T-cell (primary cell): ENCODE measurements around the gene RAPGEF3. TPM values are rescaled to one million over a fixed set of nuclear protein-coding genes. Genes with fewer than 3 reads are reported as not detected.

Source experiments
- ATAC-seq, 4 experiments: fragments of 200-7000 bp in 3 of 4; fragments of 150-1000 bp in 1 of 4; cut with Tn5 transposase; replicated peaks in 1 of 4; 1 replicate in 3 of 4; 2 replicates in 1 of 4; pipeline ENCODE4 v1.10.0; 2021; ENCODE audit warnings: moderate library complexity in 3 of 4, mild to moderate bottlenecking in 2 of 4, moderate number of reproducible peaks in 1 of 4
- CTCF ChIA-PET, 2 donors: fragments of 300-600 bp; sonication (Branson Sonifier 250); formaldehyde crosslinking; loops; one replicate each; lab custom pipeline; 2022; ENCODE audit warnings: antibody characterized with exemption in 2 of 2; lab: Charles Lee
- POLR2A ChIA-PET, 2 donors: fragments of 300-600 bp; sonication (Branson Sonifier 250); formaldehyde crosslinking; loops; one replicate each; lab custom pipeline; 2022; ENCODE audit warnings: antibody characterized with exemption in 2 of 2; lab: Charles Lee
- DNase-seq, 35 experiments: peaks; one replicate each; pipeline versions ENCODE4 v3.0.0 to v3.0.0-alpha.2; 2013 to 2023
- H3K27ac ChIP-seq: one replicate; pipeline ENCODE4 v1.5.1; 2013; ENCODE audit warnings: low read length
- H3K27me3 ChIP-seq, 2 experiments: replicated peaks in 1 of 2; 1 replicate in 1 of 2; 2 replicates in 1 of 2; pipeline versions ENCODE4 v1.6.1 to v1.7.0; 2013; ENCODE audit warnings: low read length in 1 of 2, mixed read lengths in 1 of 2; ENCODE audit not compliant: control insufficient read depth in 2 of 2, insufficient read depth in 2 of 2; ENCODE audit errors: extremely low read depth in 1 of 2
- H3K36me3 ChIP-seq, 2 donors: 1 replicate in 1 of 2; 2 replicates in 1 of 2; pipeline versions ENCODE4 v1.6.1 to v1.7.0; 2013; ENCODE audit warnings: low read length in 1 of 2; ENCODE audit not compliant: control insufficient read depth in 2 of 2, insufficient read depth in 1 of 2; ENCODE audit errors: extremely low read depth in 1 of 2
- H3K4me1 ChIP-seq, 2 experiments: 1 replicate in 1 of 2; 2 replicates in 1 of 2; pipeline versions ENCODE4 v1.6.1 to v1.7.0; 2013; ENCODE audit warnings: low read length in 2 of 2, mixed read lengths in 1 of 2; ENCODE audit not compliant: insufficient read depth in 2 of 2, control insufficient read depth in 1 of 2; ENCODE audit errors: extremely low read depth in 1 of 2
- H3K4me3 ChIP-seq, 2 donors: 1 replicate in 1 of 2; 2 replicates in 1 of 2; pipeline versions ENCODE4 v1.5.1 to v1.7.0; 2013; ENCODE audit warnings: mild to moderate bottlenecking in 2 of 2, low read length in 1 of 2, moderate library complexity in 1 of 2; ENCODE audit not compliant: control insufficient read depth in 1 of 2; ENCODE audit errors: extremely low read depth in 1 of 2
- H3K9me3 ChIP-seq: 2 replicates; pipeline ENCODE4 v1.7.0; 2013
- H3K27ac Mint-ChIP-seq, 2 donors: one replicate each; pipeline ENCODE4 v1.8.0; 2020 to 2021; ENCODE audit warnings: mild to moderate bottlenecking in 2 of 2, mixed read lengths in 2 of 2
- H3K27me3 Mint-ChIP-seq, 2 donors: one replicate each; pipeline ENCODE4 v1.8.0; 2021 to 2022; ENCODE audit warnings: mixed read lengths in 2 of 2
- H3K36me3 Mint-ChIP-seq: one replicate; pipeline ENCODE4 v1.8.0; 2021; ENCODE audit warnings: mixed read lengths
- H3K4me1 Mint-ChIP-seq, 3 donors: one replicate each; pipeline ENCODE4 v1.8.0; 2020 to 2022; ENCODE audit warnings: mixed read lengths in 3 of 3, mild to moderate bottlenecking in 1 of 3
- H3K4me3 Mint-ChIP-seq, 3 donors: one replicate each; pipeline ENCODE4 v1.8.0; 2020 to 2022; ENCODE audit warnings: mild to moderate bottlenecking in 3 of 3, mixed read lengths in 3 of 3, moderate library complexity in 3 of 3
- H3K9me3 Mint-ChIP-seq, 3 donors: one replicate each; pipeline ENCODE4 v1.8.0; 2020 to 2022; ENCODE audit warnings: mixed read lengths in 3 of 3
- WGBS: methylation state at CpG from one replicate; pipeline ENCODE4 v1.1.5; 2013; ENCODE audit warnings: missing lambda C conversion rate; ENCODE audit not compliant: insufficient coverage; 5-methylcytosine and 5-hydroxymethylcytosine counted together
- total RNA-seq, 35 experiments: library from RNA in 6 of 35; stranded (reverse) in 6 of 35; fragments of 120-200 nt in 1 of 35; gene quantifications; one replicate each; pipeline versions ENCODE4 v1.2.1 to v1.2.4 and lab custom pipeline; 2013 to 2026

RAPGEF3 gene
- total RNA-seq, 5 donors from 2014 or later (not counting 1 experiment from before 2014, with no cell fraction given), result 0.25 to 0.99 (median 0.82) TPM

DNA sequence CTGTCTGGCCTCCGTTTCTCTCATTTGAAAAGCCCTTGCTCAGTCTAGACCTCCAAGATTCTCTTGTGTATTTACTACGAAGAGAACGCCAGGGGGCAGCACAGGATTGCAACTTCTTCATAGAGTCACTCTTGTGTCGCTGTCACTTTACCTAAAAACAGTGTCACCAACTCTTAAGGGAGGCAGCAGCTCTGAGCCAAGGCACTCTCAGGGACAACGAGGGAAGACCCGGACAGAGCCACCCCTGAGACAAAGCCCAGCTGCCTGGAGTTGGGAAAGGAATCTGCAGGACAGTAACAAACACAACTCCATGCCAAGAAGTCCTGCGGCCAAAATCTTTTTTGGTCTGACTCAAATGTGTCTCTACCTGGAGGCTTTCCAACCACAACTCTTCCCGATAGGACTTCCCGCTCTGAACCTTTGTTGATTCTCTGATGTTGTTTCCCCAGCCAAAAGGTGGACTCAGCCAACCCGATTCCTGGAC is 43.2 kb downstream of the RAPGEF3 start:
- Histone ChIP-seq H3K4me1 (peaks cover 7 to 20% of the 10 kb centered on the region in 2 experiments), H3K27me3 (no peaks in the 10 kb centered on the region), H3K4me3 (no peak overlapping the region), H3K27ac (no peak overlapping the region), H3K36me3 (peaks cover 0 to 2% of the 10 kb centered on the region in 2 donors), H3K9me3 (no peaks in the 10 kb centered on the region)
- DNase-seq (peak; percentile 54 to 92 (median 76)), ATAC-seq (peak; percentile 74 to 88 (median 82))
- peak overlapping the region; percentile 57 to 69 for H3K27ac Mint-ChIP-seq
- peaks cover 4% of the 10 kb centered on the region for H3K36me3 Mint-ChIP-seq
- H3K4me3 Mint-ChIP-seq, result peak overlapping the region in 1 of 3 donors; percentile 7
- ChIA-PET POLR2A (interaction anchor here (0.6 to 0.7 kb wide), 2 partner anchors 50 to 146 kb away, joined by 3 read pairs; no protein-coding TSS in a partner anchor), CTCF (interaction anchor here (0.5 to 2.4 kb wide), 15 partner anchors 26 to 683 kb away, joined by 3 to 16 read pairs (median 4); no protein-coding TSS in a partner anchor)
- no peaks in the 10 kb centered on the region for H3K27me3 Mint-ChIP-seq
- H3K4me1 Mint-ChIP-seq, result peaks cover 24 to 31% (median 27%) of the 10 kb centered on the region in 3 donors
- no peaks in the 10 kb centered on the region for H3K9me3 Mint-ChIP-seq
- WGBS, result 42% methylated on average over 6 of the region's 10 CpGs

DNA sequence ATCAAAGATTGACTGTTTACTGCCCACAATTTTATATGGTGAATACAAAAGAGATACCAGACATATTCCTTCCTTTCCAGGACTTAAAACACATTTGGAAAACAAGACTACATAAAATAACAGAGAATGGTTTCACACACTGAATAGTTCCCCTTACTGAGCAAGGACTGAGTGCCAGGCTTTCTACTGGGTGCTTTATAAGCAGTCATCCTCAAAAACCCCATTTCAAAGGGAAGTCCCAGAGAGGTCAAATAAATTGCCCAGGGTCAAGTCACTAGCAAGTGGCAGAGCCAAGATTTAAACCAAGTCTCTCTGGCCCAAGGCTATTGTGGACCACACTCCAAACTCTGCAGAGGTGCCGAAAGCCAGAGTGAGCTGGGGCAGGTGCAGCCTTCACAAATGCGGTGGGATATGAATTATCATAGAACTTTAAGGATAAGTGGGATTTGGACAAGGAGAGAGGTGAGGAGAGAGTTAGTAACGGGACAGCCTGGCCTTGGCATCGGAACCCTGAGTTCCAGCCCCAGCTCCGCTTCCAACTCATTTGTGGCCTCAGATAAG is 43.8 kb downstream of the RAPGEF3 start:
- H3K27me3 Mint-ChIP-seq, result no peaks in the 10 kb centered on the region
- peaks cover 4% of the 10 kb centered on the region for H3K36me3 Mint-ChIP-seq
- WGBS, result 61% methylated on average over 5 of the region's 5 CpGs
- no peaks in the 10 kb centered on the region for H3K9me3 Mint-ChIP-seq
- no peaks in the 10 kb centered on the region for H3K27me3 ChIP-seq
- ChIA-PET POLR2A (interaction anchor here in 1 of 2 donors (0.7 kb wide), 1 partner anchor 146 kb away, joined by 3 read pairs; no protein-coding TSS in a partner anchor), CTCF (interaction anchor here (0.7 to 2.4 kb wide), 9 partner anchors 27 to 124 kb away, joined by 3 to 16 read pairs (median 7); no protein-coding TSS in a partner anchor)
- H3K4me1 ChIP-seq, result peaks cover 8 to 20% of the 10 kb centered on the region in 2 experiments
- ATAC-seq (peak in 1 of 4 experiments; percentile 10), DNase-seq (no peak)
- H3K27ac ChIP-seq, result no peak overlapping the region
- H3K4me1 Mint-ChIP-seq, result peaks cover 24 to 31% (median 27%) of the 10 kb centered on the region in 3 donors
- H3K4me3 ChIP-seq, result no peak overlapping the region
- no peak overlapping the region for H3K4me3 Mint-ChIP-seq
- H3K9me3 ChIP-seq, result no peaks in the 10 kb centered on the region
- peaks cover 0 to 2% of the 10 kb centered on the region in 2 donors for H3K36me3 ChIP-seq
- no peak overlapping the region for H3K27ac Mint-ChIP-seq

DNA sequence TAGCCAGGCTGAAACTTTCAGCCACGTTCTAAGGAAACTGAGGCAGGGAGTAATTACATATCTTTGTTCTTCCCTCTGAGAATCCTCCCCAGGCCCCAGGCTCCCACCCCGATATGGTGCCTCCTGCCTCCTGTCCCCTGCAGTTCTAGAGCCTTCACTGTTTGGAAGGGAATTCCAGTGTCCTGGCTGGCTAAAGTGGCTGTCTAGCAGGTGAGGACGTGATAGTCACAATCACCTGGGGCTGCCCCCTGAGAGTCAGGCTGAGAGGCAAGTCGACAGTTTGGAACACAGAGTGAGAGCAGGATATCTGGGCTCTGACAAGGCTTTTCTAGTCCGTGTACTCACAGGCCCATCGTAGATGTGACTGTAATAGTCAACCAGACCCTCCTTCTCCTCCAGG is 46.5 kb downstream of the RAPGEF3 start:
- Histone ChIP-seq H3K4me3 (no peak overlapping the region), H3K27ac (no peak overlapping the region), H3K36me3 (peaks cover 0 to 2% of the 10 kb centered on the region in 2 donors), H3K9me3 (no peaks in the 10 kb centered on the region), H3K27me3 (no peaks in the 10 kb centered on the region), H3K4me1 (peaks cover 17 to 22% of the 10 kb centered on the region in 2 experiments)
- H3K4me1 Mint-ChIP-seq, result peaks cover 26 to 41% (median 35%) of the 10 kb centered on the region in 3 donors
- no peaks in the 10 kb centered on the region for H3K9me3 Mint-ChIP-seq
- DNase-seq, result no peak
- ATAC-seq, result no peak
- WGBS, result 94% methylated on average over 4 of the region's 6 CpGs
- no peak overlapping the region for H3K4me3 Mint-ChIP-seq
- ChIA-PET POLR2A (no interaction called here), CTCF (no interaction called here)
- H3K36me3 Mint-ChIP-seq, result no peaks in the 10 kb centered on the region
- no peaks in the 10 kb centered on the region for H3K27me3 Mint-ChIP-seq
- H3K27ac Mint-ChIP-seq, result no peak overlapping the region

DNA sequence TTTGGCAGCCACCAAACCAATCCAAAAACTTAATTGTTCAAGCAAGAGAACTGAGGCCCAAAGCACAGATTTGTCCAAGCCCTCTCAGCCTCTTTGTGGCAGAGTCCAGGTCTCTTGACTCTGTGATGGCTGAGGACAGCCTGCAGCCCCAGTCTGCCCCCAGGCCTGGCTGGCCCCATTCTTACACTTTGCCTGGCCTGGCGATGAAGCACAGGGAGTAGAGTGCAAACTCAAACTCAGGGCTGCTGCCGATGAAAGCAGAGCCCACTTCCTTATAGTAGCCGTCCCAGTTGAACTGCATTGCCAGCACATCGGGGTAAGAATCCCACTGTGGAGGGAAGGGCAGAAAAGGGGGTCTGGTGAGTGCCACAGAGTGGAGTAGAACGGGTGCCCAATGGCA is 47.2 kb downstream of the RAPGEF3 start:
- Histone ChIP-seq H3K9me3 (no peaks in the 10 kb centered on the region), H3K4me3 (no peak overlapping the region), H3K4me1 (peaks cover 16 to 23% of the 10 kb centered on the region in 2 experiments), H3K27ac (no peak overlapping the region), H3K27me3 (no peaks in the 10 kb centered on the region), H3K36me3 (peaks cover 0 to 2% of the 10 kb centered on the region in 2 donors)
- H3K9me3 Mint-ChIP-seq, result no peaks in the 10 kb centered on the region
- no peaks in the 10 kb centered on the region for H3K27me3 Mint-ChIP-seq
- no peak overlapping the region for H3K27ac Mint-ChIP-seq
- ChIA-PET CTCF (interaction anchor here in 1 of 2 donors (1.1 to 1.3 kb wide), 2 partner anchors 55 to 68 kb away, joined by 3 to 5 read pairs; no protein-coding TSS in a partner anchor), POLR2A (no interaction called here)
- no peak for ATAC-seq
- peaks cover 27 to 41% (median 34%) of the 10 kb centered on the region in 3 donors for H3K4me1 Mint-ChIP-seq
- 96% methylated on average over 5 of the region's 5 CpGs for WGBS
- H3K36me3 Mint-ChIP-seq, result no peaks in the 10 kb centered on the region
- DNase-seq, result no peak
- no peak overlapping the region for H3K4me3 Mint-ChIP-seq

DNA sequence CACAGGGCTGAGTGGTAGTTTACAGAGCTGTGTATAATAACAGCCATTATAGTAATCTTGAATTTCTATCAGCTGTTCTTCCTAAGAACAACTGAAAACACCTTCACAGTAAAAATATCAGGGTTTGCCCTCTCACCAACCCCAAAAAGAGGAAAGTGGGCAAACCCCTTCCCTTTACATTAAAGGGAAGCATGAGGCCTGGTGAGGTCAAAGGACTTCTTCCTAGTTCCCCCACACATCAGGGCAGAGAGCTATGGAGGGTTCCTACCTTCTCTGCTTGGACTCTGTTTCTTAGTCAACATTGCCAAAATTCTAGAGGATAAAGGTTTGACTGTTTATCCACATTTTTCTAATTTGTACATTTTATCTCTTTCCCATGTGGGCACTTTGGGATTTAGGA is 48.4 kb downstream of the RAPGEF3 start:
- Histone ChIP-seq H3K27me3 (no peaks in the 10 kb centered on the region), H3K36me3 (peaks cover 0 to 2% of the 10 kb centered on the region in 2 donors), H3K4me1 (peaks cover 12 to 25% of the 10 kb centered on the region in 2 experiments), H3K4me3 (no peak overlapping the region), H3K9me3 (no peaks in the 10 kb centered on the region), H3K27ac (no peak overlapping the region)
- ATAC-seq (no peak), DNase-seq (no peak)
- CTCF ChIA-PET, result interaction anchor here in 1 of 2 donors (1.1 to 1.5 kb wide), 3 partner anchors 57 to 69 kb away, joined by 3 to 5 read pairs (median 3); no protein-coding TSS in a partner anchor
- H3K36me3 Mint-ChIP-seq, result no peaks in the 10 kb centered on the region
- H3K4me1 Mint-ChIP-seq, result peaks cover 30 to 37% (median 32%) of the 10 kb centered on the region in 3 donors
- POLR2A ChIA-PET, result no interaction called here
- H3K27me3 Mint-ChIP-seq, result no peaks in the 10 kb centered on the region
- H3K9me3 Mint-ChIP-seq, result no peaks in the 10 kb centered on the region
- no peak overlapping the region for H3K4me3 Mint-ChIP-seq
- H3K27ac Mint-ChIP-seq, result no peak overlapping the region

DNA sequence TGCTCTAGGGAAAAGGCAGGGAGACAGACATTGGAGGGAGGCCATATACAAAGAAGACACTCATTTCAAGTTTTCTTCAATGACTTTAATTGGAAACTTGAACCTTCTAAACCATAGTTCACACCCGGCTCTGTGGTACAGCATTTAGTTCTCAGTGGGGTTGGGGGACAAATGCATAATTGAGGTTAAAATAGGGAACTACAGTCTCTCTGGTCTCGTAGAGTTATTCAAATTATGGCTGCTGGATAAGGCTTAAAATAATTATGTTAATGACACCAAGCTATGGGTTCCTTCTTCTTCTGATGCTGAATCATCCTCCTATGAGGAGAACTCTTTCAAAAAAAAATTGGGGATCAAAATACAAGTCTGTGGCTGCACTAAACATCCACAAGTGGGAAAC is 49.0 kb downstream of the RAPGEF3 start:
- Histone ChIP-seq H3K27ac (no peak overlapping the region), H3K4me1 (peaks cover 18 to 29% of the 10 kb centered on the region in 2 experiments), H3K27me3 (no peaks in the 10 kb centered on the region), H3K9me3 (no peaks in the 10 kb centered on the region), H3K4me3 (no peak overlapping the region), H3K36me3 (peaks cover 0 to 2% of the 10 kb centered on the region in 2 donors)
- no peaks in the 10 kb centered on the region for H3K36me3 Mint-ChIP-seq
- peak overlapping the region; percentile 30 to 65 for H3K27ac Mint-ChIP-seq
- H3K9me3 Mint-ChIP-seq, result no peaks in the 10 kb centered on the region
- DNase-seq (no peak), ATAC-seq (no peak)
- CTCF ChIA-PET, result interaction anchor here in 1 of 2 donors (1.5 kb wide), 1 partner anchor 60 kb away, joined by 3 read pairs; no protein-coding TSS in a partner anchor
- peaks cover 31 to 38% (median 34%) of the 10 kb centered on the region in 3 donors for H3K4me1 Mint-ChIP-seq
- POLR2A ChIA-PET, result no interaction called here
- no CpG with 5 or more reads among the region's 2 CpGs for WGBS
- H3K27me3 Mint-ChIP-seq, result no peaks in the 10 kb centered on the region
- no peak overlapping the region for H3K4me3 Mint-ChIP-seq
